GM10266 (cell line): Measurements from ENCODE around the gene OR1C1.
"Not testable (repeated sequence)": the region's sequence is repeated elsewhere in the genome, so short reads cannot be mapped to it uniquely, and the experiment has no call there.

Experiments
- DNase-seq: peaks from one replicate; pipeline ENCODE4 v3.0.0; 2012; ENCODE audit errors: extremely low spot score
- TF ChIP-seq, protein P1 (sequence below): IDR thresholded peaks from 2 replicates; pipeline ENCODE4 v1.5.1; 2012; ENCODE audit warnings: mild to moderate bottlenecking, low read depth; ENCODE audit not compliant: control insufficient read depth, insufficient read depth; ENCODE audit errors: missing control alignments

Gene OR1C1, protein sequence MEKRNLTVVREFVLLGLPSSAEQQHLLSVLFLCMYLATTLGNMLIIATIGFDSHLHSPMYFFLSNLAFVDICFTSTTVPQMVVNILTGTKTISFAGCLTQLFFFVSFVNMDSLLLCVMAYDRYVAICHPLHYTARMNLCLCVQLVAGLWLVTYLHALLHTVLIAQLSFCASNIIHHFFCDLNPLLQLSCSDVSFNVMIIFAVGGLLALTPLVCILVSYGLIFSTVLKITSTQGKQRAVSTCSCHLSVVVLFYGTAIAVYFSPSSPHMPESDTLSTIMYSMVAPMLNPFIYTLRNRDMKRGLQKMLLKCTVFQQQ

DNA sequence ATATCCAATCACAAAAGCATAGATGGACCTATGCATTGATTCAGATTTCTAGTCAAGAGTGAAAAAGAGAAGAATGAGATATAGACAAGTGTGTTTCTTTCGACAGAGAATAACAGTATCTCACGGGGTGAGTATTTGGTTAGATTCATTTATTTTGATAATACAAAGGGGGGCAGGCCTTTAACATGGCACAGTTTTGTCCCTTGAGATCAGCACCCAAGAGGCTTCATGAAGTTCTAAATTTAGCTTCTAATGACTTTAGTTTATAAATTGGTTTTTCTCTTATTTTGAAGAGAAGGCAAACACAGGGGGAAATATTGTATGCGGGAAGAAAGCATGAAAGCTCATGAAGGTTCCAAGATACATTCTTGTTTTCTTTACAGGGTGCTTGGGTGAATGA, at the start of gene OR1C1:
Gene OR1C1 (minus strand): TSS at position 101 of the 400 bp plus-strand sequence. CDS start 2,150 bp downstream, outside the sequence.
- DNase-seq = no peak
- TF ChIP-seq, protein P1, sequence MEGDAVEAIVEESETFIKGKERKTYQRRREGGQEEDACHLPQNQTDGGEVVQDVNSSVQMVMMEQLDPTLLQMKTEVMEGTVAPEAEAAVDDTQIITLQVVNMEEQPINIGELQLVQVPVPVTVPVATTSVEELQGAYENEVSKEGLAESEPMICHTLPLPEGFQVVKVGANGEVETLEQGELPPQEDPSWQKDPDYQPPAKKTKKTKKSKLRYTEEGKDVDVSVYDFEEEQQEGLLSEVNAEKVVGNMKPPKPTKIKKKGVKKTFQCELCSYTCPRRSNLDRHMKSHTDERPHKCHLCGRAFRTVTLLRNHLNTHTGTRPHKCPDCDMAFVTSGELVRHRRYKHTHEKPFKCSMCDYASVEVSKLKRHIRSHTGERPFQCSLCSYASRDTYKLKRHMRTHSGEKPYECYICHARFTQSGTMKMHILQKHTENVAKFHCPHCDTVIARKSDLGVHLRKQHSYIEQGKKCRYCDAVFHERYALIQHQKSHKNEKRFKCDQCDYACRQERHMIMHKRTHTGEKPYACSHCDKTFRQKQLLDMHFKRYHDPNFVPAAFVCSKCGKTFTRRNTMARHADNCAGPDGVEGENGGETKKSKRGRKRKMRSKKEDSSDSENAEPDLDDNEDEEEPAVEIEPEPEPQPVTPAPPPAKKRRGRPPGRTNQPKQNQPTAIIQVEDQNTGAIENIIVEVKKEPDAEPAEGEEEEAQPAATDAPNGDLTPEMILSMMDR = no peak

DNA sequence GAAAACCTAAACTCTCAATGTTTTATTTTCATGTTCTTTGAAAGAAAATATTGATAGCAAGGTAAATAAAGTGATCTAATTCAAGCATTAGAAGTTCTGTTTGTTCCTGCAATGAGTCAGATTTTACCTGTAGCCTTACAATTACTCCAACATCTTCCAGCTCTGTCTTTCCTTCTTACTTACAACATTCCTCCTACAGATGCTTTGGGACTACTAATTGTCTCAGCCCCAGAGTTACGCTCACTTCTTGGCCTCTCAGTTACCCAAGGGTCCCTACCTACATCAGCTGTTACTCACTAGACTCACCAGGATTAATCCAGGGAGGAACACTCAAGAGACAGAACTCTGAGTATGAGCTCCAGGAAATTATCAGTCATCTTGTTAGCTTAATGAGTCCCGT, 37.2 kb upstream of the OR1C1 start:
- DNase-seq = no peak
- TF ChIP-seq, protein P1 = no peak

DNA sequence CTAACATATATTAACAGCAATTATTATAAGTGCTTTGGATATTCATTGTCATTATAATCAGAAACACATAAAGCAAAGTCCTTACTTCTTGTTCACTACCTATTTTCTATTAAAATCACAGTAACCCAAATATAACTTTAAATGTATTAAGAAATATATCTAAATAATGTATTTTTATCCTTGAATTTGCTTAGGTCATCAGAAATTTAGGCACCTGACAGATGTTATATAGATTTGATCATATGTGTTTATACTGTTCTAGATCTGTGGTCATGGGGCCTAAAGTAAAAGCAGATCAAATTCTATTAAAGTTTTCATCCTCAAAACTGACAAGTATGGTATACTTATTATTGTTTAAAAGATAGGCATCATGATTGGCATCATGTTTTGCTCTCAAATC, 9.2 kb upstream of the OR1C1 start:
- DNase-seq = no peak
- TF ChIP-seq, protein P1 = no peak

DNA sequence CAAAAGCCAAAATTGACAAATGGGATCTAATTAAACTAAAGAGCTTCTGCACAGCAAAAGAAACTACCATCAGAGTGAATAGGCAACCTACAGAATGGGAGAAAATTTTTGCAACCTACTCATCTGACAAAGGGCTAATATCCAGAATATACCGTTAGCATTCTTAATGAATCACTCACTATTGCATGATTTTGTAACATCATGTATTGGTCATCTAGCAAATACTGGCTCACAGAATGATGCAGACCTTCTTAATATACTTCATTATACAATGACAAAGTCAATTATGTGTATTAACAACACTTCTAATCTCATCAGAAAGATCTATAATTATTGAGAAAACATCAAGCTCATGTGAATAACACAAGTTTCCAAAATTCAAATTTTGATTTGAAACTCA, 6.0 kb downstream of the OR1C1 start:
- not testable (repeated sequence) for DNase-seq

DNA sequence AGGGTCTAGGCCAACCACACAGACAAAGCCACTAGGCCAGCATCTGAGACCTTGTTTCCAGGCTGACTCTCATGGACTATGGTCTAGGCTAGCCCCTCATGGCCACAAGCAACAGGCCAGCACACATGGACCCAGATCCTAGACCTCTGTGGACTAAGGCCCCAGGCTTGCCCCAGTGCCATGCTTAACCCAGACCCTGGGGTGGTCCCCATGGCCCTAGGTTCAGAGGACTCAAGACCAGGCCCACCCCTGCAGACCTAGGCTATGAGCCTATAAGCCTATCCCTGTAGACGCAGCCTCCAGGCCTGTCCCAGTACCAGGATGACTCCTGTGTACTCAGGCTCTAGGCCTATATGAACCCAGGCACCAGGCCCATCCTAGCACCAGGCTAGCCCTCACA, 10.5 kb downstream of the OR1C1 start:
- no peak for DNase-seq
- TF ChIP-seq, protein P1 = no peak

DNA sequence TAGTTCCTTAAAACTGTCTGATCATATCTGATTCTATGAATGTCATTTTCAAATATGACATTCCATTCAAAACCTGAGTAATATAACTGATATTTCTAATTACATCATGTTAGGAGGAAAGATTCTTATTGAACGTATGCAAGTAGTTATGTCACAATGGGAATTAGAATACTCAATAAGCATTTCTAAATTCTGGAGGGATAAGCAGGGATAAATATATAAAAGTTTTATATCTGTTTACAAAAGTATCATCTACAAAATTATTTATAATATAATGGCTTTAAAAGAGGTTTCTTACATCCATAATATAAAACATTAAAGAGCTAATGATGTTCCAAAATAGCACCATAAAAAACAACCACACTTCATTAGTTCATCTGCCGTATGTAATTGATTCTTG, 12.3 kb downstream of the OR1C1 start, which contains the start of gene OR14A2:
Gene OR14A2 (minus strand): TSS at position 101 of the 400 bp plus-strand sequence.
- DNase-seq = no peak
- TF ChIP-seq, protein P1 = no peak

DNA sequence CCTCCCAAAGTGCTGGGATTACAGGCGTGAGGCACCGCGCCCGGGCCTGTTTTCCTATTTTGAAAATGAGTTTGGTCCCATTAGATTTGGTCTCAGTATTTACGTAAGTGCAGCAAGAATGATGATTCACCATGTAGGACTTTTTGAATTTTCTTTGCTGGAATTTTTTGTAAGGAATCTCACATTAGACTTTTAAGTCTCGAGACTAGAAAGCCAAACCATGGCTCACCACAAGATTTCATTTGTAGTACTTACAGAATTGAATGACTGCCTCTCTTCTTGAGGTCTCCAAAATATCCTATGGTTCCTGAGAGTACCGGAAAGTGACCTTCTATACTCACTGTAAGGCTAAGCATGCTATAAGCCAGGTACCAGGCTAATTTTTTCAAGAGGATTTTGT, 12.7 kb downstream of the OR1C1 start:
- no peak for DNase-seq
- TF ChIP-seq, protein P1 = no peak

DNA sequence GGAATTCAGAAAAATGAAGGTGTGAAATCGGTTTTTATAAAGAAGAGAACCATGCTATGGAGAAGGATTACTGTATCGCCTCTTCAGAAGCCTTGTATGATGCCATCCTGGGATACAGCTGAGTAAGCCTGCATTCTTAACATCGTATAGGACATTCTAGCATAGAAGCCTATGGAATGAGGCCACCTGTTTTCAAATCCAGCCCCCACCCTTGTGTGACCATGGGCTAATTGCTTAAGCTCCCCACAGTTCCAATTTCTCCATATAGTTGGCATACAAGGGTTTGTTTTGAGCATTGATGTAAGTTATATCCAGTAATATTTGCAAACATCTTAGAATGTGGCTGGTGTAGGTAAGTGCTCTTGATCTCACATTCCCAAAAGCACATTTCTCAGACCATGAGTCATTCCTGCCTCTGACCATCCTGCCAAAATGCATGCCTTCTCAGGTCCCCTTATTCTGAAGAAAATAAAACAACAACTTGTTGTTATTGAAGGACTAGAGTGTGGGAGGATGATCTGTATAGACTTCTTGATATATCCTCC, 13.9 kb downstream of the OR1C1 start:
- no peak for DNase-seq
- TF ChIP-seq, protein P1 = no peak

DNA sequence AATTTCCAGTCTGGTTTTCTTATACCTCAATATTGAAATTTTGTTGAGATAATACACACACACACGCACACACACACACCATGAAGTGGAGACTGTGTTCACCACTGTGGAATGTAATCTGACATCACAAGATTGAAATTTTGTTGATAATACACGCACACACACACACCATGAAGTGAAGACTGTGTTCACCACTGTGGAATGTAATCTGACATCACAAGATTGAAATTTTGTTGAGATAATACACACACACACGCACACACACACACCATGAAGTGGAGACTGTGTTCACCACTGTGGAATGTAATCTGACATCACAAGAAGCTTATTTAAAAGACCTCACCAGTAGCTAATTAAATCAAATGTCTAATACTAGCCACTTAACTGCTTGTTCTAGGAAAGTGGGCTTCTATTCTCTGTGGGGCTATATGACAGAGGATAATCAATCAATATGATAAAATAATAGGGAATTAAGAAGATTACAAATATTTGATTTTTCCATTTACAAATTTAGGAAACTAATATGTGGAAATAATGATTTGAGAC, 18.1 kb downstream of the OR1C1 start:
- not testable (repeated sequence) for DNase-seq
